ENCODE measurements around the gene KRT35.

Gene KRT35

GRCh38 chr17:41481036-41481435 is at the start of gene KRT35:
Gene KRT35 (minus strand): TSS chr17:41481151. CDS start chr17:41481097, 54 bp downstream.
- no peak for DNase-seq

DNA sequence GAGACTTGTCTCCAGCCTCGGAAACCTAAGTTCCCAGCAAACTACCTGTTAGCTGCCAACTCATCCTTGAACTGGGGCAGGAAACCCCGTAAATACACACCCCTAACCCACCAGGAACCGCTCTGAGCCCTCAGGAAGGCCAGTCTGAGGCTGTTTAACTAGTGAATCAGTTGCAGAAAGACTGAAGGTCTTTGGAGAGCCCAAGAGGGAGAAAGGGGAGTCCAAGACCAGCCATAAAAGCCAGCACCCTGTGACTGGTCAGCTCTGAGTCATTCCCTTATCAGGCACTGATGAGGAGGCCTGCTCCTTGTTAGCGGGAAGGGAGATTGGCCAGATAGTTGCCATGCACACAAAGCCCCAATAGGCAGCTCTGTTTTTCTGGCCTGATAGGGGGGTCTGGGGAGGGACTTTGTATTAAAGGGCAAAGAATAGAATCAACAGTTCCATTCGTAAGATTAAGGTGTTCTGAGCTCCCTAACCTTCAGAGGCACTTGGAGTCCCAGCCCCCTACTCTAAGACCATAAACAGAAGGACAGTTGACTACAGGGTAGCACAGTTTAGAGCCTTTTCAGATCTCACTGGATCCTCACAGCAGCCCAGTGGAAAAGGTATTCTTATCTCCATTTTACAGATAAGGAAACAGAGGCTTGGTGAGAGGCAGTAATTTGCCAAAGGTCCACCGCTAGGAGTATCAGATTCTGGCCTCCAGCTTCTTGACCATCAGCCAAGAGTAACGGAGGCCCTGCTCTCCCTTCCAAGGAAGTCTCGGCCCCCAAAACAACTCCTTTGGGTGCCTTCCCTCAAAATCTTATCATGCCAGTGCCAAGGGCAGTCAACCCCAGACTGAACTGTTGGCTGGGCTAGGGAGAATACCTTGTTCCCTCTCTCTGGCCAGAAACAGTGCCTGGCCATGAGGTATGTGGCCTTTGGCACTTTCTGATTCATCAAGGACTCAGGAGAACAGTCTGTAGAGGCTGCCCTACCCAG is 49.4 kb upstream of the KRT35 start:
- DNase-seq = no peak

- DNase-seq = peak; percentile 85
Measured at GRCh38 chr17:41529491-41529915, 48.6 kb upstream of the KRT35 start.

DNA sequence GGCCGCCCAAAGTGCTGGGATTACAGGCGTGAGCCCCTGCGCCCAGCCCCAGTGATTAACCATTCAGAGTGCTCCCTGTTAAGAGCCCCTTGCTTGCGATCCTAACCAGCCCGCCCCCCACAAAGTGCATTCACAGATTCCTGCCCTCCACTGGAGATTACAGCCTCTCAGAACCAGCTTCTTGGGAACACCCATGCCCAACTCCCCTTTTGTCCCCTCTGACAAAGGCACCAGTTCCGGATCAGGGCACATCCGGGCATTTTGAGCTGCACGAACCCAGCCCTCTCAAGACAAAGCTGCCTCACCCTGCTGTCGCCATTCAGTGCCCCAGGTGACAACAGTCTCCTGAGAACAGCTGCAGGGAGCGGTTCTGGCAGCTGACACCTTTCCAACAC is 48.0 kb upstream of the KRT35 start:
- DNase-seq = peak; percentile 81

GRCh38 chr17:41527063-41528023 is 46.4 kb upstream of the KRT35 start:
- no peak for DNase-seq

DNA sequence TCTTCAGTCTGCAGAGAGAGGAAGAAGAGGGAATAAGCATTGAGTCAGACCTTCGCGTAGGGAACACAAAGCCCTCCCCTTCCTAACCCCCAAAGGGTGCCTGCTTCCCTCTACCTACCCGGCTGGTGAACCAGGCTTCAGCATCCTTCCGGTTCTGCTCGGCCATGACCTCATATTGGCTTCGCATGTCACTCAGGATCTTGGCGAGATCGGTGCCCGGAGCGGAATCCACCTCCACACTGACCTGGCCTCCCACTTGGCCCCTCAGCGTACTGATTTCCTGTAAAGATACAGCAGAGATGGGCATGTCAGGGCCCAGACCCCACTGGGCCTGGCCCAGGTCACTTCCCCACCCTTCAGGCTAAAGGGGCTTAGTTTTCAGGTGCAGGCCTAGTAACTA is 43.3 kb upstream of the KRT35 start:
- no peak for DNase-seq

DNA sequence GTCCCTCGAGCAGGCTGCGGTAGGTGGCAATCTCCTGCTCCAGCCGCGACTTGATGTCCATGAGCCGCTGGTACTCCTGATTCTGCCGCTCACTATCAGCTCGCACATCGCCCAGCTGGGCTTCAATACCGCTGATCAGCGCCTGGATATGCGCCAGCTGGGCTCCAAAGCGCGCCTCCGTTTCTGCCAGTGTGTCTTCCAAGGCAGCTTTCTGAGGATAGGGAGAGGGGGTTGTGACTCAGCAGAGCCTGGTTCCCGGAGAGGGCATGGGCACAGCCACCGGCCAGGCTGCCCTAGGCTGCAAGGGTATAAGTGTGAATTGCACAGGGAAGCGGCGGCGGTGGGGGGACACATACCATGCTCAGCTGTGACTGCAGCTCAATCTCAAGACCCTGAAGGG is 42.8 kb upstream of the KRT35 start:
- DNase-seq = peak; percentile 36

DNA sequence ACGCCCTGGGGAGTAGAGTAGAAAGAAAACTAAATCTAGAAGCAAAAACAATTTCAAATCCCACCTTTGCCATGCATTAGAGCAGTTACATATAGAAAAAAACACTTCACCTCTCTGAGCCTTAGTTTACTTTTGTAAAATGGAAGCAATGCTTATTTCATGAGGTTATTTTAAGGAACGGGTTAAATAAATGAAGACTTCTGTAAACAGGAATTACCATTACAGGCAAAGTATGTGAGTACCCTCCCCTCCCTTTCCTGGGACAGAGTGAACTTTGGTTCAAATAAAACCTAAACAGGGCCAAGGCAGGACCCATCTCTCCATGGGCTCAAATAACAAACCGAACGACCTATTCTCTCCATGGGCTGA is 42.3 kb upstream of the KRT35 start:
- DNase-seq = no peak

DNA sequence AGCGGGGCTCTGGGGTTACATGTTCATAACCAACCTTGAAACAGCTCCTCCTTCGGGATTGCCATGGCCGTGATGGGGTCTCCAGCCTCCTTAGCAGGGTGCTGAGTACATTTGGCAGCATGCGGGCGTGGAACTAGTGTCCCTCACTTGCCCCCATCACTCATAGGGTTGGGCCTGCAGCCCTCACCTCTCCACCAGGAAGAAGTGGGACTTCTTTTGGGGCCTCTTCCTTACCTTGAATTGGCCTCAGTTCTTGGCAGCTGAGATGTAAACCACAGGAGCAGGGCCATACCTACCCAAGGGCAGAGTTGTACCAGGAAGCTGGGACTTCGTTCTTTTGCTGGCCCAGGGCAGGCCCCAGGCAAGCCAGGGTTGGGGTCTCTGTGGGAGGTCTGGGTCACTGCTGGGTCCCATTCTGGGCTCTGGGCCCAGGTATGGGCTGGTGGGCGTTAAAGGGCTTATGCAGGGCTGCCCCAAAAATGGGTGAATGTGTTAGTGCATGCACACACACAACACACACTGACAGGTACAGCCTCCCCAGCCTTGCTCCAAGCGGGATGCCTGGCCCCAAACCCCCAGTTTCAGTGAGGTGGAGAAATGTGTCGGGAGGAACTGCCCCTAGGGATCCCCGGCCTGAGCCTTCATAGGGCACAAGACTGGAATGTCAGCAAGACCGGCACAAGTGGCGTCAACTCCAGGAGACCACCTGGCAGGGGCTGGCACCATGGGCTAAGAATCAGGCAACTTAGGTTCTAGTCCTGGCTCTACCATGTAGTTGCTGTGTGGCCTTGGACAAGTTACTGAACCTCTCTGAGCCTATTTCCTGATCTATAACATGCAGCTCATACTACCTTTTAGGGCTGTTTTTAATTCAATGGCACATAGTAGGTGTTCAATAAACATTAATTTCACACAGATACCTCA is 41.6 kb upstream of the KRT35 start:
- DNase-seq = no peak

- DNase-seq = peak; percentile 16
Measured at GRCh38 chr17:41521574-41522261, 40.8 kb upstream of the KRT35 start.

DNA sequence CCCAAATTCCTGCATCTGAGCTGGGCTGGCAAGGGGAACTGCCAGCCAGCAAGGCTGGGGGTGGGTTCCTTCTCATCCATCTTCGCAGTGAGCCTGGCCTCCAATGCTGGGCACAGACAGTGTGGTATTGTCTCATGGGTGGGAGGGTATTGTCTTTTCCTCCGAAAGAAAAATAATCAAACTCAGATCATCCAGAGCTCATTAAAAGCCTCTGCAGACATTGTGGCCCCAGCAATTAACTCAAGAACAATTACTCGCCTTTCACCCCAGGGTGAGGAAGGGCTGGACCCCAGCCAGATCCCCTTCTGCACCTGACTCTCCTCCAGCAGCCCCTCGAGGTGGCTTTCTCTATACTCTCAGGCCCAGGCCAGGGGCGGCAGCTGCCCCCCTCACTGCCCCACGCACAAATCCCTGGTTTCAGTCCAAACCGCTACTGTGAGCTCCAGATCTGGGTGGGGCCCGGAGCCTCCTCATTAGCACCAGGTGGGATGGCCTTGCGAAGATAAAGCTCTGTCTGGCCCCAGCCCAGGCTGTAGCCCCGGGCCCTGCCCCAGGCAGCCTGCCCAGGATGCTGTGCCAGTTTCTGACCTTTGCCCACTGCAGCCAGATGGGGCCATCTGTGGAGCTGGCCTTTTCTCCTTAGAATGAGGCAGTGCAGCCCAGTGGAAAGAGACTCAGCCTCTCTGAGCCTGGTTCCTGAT is 40.0 kb upstream of the KRT35 start:
- DNase-seq = peak; percentile 23

DNA sequence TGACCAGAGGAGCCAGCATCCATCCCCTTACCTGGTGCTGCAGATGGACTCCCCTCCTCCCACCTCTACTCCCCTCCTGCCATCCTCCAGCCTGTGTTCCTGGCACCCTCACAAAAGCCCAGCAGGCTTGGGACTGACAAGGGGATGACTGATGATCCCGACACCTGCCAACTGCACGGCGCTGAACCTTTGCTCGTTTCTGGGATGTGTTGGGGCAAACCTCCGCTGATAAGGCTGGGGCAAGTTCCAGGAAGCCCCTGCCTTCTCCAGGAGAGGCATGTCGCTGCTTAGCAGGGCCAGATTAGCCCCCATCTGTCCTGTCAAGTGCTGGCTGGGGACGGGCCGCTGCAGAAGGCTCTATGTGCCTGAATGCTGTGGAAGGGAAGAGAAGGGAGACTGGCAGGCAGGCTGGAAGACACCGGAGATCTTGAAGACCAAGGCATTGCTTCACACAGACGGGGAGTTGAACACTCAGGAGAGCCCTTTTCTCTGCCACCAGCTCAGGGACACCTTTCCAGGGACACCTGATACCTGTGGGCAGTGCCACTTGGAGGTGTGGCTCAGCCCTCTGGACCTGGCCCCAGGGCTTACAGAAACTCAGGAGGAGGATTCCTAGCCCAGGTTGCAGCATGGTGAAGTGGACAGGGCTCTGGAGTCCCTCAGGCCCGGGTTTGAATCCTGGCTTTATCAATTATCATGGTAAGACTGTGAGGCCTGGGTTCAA is 38.7 kb upstream of the KRT35 start:
- DNase-seq = peak; percentile 65

- DNase-seq = no peak
Measured at GRCh38 chr17:41518789-41519449, 38.0 kb upstream of the KRT35 start, which contains the start of gene KRT15. Gene KRT15 (minus strand): TSS chr17:41518890. CDS start chr17:41518827, 63 bp downstream.

DNA sequence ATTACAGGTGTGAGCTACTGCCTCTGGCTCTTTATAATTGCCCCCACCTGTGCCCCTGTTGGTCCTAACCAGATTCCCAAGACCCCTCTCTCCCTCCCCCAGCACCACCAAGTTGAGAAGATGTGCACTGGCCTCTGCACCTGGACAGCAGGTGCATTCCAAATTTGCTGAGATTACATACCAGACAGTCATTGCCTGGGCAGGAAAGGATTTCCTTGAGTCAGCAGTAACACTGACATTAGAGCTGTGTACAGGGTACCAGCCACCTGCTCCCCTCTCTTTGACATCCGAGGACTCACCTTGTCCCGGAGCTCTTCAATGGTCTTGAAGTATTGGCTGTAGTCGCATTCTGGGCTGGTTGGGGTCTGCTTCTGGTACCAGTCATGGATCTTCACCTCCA is 37.1 kb upstream of the KRT35 start:
- DNase-seq = no peak

DNA sequence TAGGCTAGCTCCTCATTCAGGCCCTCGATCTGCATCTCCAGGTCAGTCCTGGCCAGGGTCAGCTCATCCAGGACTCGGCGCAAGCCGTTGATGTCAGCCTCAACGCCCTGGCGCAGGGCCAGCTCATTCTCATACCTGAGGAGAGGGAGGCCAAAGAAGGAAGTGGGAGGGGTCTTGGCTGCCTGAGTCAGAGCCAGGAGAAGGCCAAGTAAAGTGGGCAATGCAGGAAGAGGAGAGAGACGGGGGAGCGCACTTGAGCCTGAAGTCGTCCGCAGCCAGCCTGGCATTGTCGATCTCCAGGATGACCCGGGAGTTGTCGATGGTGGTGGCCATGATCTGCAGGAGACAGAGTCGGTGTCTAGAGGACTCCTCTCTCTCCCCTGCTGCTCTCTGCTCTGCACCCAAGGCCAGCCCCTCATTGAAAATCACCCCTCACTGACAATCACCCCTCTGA is 35.9 kb upstream of the KRT35 start:
- no peak for DNase-seq

GRCh38 chr17:41516147-41516829 is 35.3 kb upstream of the KRT35 start:
- no peak for DNase-seq

DNA sequence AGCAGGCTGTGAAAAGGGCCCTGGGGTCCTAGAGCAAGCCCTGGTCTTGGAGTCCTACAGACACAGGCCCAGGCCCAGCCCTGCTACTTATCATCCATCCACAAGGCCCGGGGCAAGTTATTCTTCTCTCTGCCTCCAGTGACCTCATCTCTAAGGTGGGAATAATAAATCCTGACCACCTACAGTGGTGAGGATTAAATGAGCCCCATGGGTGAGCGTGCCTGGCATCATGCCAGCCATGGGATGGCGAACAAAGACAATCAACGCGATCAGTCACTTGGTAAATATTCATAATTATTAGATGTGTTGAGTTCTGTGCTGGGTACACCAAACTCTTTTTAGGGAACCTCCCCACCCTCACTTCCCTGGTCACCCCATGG is 32.2 kb upstream of the KRT35 start:
- DNase-seq = peak; percentile 29

DNA sequence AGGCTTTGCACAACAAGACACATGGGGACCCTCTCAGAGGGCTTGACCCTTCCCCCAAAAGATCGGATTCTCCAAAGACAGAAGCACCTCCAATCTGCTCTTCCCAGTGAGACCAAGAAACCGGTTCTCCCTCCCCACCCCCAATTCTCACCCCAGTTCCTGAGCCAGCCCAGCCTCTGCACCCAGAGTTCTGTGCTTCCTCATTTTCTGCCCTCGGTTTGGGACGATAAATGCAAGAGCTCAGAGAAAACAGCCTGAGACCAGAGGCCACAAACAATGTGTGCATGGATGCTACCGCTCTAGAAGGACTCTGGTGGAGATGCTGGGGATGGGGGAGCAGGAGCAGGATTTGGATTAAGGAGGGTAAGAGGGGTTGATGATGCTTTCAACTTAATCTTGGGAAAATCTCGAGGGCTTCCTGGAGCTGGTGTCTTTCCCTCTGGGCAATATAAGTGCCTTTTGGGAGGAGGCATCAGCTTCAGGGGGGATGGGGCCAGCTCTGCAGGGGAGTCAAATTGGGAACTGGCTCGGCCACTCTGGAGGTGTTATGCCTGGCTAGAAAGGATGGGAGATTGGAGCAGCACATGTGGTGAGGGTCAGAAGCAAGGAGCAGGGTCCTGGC is 31.7 kb upstream of the KRT35 start:
- DNase-seq = no peak

- no peak for DNase-seq
Measured at GRCh38 chr17:41511716-41512115, 30.8 kb upstream of the KRT35 start.
